Right hindlimb (tissue), 1 donor: Measurements from ENCODE around the gene SREK1.

Experiments
- DNase-seq: peaks from one replicate; pipeline ENCODE4 v3.0.0-alpha.2; 2018

The SREK1 gene

DNA sequence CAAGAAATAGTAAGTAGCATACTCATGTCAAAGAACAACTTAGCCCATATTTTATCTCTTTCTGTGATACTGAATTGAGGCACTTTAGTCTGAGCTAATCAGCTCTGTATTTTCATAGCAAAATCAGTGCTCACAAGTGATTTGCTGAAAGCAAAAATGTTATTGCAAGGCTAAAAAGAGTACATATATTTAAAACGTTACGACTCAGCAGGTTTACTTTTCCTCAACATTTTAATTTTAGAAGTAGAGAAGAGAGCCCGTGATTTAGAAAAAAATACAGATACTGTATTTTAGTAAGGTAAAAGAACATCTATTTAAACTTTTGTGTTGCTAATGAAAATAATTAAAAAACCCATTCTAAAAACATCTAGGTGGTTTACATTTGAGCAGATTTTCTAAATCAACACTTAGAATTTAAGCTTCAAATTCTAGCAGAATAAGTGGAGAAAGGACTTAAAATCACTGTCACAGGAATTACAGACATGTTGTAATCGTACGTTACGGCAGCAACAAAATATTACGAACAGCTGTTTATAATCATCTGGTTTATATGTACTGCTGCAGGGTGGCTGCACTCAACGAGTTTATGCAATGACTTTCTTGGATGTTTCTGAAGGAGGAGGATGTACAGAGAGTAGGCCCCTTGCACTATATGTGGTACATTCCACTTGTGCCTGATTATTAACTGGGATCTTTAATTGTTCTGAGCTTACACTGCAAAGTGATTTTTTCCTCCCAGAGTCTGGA lies 20.1 kb downstream of the SREK1 start:
- DNase-seq = no peak

DNA sequence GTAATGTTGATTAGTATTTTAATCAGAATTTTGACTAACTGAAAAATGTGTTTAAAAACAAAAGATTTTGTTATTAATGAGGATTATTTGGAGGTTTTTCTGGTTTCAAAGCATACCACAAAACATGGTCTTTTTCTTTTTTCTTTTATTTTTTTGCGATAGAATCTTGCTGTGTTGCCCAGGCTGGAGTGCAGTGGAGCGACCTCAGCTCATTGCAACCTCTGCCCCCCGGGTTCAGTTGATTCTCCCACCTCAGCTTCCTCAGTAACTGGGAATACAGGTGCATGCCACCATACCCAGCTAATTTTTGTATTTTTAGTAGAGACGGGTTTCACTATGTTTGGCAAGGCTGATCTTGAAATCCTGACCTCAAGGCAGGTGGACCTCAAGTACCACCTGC lies 24.1 kb downstream of the SREK1 start:
- DNase-seq = no peak

DNA sequence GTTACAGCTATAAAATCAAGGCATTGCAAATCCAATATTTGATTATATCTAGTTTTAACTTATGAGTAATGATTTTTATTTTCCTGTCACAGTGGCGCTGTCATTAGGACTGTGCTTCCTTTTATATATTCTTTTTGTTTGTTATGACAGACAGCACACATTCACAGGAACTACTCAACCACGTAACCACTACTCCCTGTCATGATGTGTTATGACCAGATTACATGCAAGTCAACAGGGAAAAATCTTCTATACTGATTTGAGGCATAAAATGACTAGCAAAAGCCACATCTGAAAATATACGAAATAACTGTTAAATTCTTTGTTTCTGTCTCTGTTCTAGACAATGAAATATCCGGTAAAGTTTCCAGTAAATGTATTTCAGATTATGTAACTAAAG lies 25.4 kb downstream of the SREK1 start:
- DNase-seq = no peak

DNA sequence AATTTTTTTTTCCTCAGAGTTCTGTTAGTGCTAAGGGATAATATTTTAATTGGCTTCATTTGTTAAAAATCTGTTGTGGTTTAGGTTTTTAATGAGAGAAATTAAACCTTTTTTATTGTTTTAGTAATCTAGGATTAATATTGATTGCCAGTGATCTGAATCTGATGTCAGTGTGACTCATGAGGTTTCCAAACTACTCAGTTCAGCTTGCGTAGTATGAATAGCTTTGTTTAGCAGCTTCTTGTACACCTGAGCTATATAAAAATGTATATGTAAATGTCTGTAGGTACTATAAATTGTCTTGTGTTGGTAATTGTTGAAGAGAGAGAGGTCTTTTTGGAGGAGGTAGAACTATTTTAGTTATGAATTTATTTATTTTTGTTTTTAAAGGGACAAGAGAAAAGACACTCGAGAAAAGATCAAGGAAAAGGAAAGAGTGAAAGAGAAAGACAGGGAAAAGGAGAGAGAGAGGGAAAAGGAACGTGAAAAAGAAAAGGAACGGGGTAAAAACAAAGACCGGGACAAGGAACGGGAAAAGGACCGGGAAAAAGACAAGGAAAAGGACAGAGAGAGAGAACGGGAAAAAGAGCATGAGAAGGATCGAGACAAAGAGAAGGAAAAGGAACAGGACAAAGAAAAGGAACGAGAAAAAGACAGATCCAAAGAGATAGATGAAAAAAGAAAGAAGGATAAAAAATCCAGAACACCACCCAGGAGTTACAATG lies 26.3 kb downstream of the SREK1 start:
- DNase-seq = no peak

DNA sequence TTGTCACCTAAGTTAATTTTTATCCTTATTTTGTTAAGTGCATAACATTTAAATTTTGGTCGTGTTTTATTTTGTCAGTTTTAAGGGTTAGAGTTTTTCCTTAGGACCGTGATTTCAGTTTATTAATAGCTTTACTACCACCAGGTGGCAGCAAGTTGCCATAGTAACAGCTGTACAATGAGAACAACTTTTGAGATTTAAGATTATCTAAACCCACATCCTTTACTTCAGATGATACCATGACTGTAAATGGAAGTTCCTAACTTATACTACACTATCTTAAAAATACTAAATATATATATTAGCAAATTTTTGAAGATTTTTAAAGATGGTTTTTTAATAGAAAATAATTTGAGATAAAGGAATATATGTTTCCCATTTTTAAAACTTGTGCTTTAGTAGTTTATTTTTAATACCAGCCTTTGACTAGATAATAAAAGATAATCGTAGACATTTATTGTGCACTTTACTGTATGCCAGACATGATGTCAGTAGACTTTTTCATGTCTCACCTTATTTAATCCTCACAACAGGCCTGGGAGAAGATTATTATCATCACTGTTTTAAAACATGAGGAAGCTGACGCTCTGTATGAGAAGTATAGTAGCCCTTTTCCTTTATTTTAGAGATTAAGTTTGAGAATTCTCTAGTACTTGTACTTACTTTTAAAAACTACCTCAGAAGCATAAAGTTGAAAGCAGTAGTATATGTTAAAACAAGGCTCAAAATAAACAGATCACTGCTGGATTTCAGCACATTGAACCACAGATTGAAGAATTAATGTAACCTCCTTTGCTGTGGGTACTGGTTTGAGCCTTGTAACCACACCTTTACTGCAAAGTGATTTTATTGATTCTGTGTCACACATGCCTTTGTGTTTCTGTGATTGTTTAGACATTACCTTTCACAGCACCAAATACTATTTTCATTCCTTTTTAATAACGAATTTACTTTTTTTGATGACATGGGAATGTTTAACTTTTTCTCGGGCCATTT lies 27.5 kb downstream of the SREK1 start:
- peak; percentile 26 for DNase-seq

DNA sequence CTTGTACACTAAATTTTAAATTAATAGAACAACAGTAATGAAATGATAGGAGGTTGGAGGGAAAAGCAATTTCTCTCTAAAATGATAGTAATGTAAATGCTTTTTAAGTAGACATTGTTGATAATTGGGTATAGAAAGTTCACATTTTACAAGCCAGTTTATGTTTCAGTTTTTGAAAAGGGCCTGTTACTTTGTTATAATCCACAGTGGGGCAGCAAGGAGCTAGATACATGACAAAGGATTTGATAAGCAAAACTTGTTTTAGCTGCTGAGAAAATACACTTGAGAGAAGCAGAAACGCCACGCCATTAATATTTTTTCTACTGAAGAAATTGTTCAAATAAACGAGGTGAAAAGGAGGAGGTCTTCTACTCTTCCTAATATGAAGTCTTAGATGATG lies 30.2 kb downstream of the SREK1 start:
- no peak for DNase-seq

DNA sequence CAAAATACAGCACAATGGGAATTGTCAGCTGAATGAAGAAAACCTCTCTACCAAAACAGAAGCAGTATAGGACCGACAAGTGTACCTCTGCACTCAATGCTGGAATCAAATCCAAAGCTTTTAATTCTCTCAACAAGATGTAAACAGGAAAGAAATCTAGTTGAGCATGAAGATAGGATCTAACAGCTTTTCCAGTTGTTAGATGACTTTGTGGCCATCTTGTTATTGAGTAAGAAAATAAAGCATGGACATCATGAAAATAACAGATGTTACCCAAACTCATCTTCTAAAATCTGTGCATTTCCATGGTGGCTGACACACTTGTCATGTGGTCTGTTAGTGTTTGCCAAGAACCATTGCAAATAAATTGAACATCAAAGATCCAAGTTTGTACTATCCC lies 34.7 kb downstream of the SREK1 start:
- no peak for DNase-seq

DNA sequence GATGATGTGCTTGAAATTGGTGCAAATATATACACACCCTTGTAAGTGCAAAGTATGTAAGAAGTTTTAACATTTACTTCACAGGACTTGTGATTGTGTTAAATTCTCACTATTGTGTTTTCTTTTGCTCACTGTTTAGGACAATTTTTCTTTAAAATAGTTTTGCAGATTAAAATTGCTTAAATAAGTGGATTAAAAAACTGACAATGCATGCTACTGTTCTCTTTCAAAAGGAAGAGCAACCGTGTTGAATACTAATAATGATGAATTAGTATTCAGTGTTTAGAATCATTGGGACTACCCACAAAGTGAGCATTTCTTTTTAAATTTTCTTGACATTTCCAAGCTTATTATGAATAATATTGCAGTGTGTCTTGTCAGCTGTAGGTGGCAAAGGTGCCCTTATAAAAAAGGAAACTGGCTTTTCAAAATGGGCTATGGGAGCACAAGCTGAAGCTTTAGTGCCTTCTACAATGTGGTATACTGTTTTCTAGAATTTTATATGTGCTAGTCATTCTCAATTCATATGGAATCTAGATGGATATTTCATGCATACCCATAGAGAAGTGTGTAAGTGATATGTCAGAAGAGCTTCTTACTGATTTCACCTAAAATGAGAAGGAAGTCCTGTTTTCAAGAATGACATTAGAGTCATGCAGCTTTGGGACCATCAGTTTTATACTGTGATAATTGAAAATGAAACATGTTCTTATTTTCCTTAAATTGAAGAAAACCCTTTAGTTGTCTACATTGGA lies 35.4 kb downstream of the SREK1 start:
- DNase-seq = no peak

DNA sequence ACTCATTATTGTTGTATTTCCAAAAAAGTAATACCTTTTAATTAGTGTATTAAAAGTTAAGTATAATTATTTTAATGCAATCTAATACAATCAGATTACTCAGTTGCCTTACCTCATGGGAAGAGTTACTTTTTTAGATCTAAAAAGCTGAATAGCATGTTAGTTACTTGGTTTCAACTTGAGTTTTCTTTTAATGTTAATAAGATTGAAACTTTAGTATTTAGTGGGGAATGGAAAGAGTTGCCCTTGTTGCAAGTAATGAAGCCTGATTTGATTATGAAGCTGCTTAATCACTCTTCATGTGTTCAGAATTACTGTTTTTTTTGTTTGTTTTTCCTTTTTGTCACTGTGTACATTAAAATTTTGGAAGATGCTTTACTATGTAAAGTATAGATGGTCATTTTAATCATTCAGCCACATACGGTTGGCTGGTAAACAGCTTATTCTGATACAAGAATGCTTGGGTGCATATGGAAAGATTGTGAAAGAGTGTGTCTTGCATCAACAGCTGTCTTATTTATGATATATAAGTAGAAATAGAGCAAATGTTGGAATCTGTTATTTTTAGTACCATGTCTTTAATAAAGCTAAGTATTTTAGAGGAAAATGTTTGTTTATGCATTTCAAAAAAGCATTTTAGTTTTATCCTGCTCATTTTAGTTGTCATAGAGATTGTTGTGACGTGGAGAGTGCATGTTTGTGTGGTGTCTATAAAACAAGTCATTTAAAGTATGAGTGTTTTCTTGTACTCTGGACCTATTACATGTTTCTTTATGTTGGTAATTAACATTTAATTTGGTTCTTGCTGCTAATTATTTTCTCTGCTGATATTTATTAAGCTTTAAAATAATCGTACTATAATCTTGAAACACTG lies 36.4 kb downstream of the SREK1 start:
- DNase-seq = no peak

DNA sequence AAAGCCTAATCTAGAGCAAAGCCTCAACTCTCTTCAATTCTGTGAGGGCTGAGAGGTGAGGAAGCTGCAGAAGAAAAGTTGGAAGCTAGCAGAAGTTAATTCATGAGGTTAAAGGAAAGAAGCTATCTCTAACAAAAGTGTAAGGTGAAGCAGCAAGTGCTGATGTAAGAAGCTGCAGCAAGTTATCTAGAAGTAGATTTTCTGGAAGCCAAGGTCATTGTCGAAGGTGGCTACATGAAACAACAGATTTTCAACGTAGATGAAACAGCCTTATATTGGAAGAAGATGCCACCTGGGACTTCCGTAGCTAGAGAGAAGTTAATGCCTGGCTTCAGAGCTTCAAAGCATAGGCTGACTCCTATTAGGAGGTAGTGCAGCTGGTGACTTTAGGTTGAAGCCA lies 42.0 kb downstream of the SREK1 start:
- DNase-seq = no peak

DNA sequence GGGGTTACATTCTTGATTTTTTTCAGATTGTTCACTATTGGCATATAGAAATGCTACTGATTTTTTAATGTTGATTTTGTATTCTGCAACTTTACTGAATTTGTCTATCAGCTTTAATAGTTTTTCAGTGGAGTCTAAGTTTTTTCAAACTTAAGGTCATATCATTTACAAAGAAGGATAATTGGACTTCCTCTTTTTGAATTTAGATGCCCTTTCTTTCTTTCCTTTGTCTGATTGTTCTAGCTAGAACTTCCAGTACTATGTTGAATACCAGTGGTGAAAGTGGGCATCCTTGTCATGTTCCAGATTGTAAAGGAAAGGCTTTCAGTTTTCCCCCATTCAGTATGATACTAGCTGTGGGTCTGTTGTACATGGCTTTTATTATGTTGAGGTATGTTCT lies 49.3 kb downstream of the SREK1 start:
- DNase-seq = no peak

DNA sequence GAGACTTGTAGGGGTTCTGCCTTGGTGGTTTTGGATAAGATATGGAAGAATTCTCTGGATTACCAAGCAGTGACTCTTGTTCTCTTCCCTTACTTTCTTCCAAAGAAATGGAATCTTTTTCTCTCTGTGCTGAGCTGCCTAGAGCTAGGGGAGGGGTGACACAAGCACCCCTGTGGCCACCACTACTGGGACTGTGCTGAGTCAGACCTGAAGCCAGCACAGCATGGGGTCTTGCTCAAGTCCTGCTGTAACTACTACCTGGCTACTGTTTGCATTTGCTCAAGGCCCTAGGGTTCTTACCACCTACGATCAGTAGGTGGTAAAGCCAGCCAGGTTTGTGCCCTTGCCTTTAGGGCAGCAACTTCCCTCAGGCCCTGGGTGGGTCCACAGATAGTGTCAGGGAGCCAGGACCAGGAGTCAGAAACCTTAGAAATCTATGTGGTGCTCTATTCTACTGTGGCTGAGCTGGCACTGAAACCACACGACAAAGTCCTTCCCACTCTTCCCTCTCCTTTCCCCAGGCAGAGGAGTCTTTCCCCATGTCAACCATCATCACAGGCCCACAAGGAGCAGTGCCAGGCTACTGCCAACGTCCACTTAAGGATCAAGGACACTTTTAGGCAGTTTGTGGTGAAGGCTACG lies 53.8 kb downstream of the SREK1 start:
- no peak for DNase-seq

DNA sequence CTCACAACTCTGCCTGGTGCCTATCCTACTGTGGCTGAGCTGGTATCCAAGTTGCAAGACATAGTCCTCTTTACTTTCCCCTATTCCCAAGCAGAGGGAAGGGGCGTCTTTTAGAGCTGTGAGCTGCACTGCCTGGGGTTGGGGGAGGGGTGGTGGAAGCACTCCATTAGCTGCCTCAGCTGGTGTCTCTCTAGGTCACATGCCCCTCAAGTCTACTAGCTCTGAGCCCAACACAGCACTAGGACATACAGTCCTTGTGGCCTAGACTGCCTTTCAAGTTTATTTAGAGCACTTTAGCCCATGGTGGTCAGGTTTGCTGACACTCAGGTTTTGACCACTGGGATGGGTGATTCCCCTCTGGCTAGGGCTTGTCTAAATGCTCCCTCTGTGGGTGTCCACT lies 54.7 kb downstream of the SREK1 start:
- no peak for DNase-seq

DNA sequence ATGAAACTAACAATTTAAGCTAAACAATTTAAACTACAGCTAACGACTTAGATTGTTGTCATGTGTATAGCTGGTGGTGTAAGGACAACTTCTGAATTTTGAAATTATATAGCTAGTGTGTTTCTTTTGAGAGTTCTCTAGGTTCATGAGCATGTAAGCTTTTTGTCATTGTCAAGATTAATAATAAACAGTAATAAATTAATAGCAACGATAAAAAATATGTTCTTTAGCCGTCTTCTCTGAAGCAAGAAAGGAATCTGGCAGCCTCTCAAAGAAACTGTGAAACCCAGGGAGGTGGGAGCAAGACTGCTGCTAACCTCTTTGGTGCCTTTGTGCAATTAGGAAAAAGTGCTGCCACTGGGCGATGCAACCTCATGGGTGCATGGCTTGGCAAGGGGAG lies 59.4 kb downstream of the SREK1 start:
- DNase-seq = no peak

DNA sequence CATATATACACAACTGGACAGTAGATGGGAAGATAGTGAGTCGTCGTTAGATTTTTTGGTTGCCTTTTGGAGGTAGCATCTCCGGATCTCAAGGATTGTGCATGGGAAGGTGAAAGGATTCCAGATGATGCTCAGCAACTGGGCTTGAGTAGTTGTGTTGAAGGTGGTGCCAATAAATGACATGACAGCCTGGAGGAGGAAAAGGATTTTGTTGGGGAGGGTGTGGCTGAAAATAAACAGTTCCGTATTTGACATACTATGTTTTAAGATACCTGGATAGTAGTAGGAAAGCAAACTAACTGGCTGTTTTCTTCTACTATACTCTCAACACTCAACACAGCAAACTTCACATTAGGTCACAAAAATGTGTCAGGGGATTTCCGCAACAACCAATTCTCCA lies 62.4 kb downstream of the SREK1 start:
- DNase-seq = no peak

DNA sequence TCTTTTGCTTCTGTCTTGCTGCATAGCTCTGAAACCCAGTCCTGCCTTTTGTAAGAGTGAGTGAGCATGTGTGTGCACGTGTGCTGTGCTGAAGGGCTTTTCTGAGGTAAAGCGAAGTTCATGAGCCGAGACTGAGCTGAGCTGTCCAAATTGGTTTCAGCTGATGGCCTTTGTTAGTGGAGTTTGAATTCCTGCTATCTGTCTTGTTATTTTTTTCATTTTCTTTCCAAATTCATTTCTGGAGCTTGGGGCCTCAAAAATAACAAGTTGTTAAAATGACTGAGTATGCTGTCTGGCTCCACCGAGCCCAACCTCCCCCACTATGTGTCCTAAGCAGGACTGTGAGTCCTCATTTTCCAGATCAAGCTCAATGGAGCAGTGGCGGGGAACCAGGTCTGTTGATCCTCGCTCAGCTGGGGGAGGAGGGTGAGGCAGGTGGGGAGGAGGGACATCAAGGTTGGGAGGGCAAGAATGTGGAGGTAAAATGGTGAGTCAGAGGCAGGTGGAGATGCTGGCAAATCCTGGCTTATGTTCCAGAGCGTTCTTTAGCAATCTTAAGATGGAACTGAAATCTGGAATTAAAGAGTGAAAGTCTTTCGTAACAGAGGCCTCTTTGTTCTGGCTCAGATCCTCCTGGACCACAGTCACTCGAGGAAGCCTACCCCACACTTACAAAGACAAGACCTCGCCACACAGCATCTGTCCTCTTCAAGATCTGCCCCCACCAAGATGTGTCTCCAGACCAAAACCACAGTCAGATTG lies 63.9 kb downstream of the SREK1 start:
- DNase-seq = no peak

DNA sequence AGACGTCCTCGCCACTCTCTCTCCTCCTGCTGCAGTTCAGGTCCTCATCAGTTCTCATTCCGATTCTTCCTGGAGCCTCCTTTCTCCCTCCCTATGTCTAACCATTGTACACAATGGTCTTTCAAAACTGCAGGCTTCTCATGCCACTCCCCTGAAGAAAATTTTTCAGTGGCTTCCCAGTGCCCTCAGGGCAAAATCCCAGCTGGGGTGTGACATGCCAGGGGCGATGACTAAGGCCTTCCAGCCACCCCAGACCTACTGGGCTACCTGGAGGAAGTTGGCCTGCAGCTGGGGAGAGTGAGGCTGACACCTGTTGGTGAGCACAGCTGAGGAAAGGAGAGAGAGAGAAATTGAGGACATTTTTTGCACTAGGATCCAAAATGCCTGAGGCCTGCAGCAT lies 65.2 kb downstream of the SREK1 start:
- no peak for DNase-seq

DNA sequence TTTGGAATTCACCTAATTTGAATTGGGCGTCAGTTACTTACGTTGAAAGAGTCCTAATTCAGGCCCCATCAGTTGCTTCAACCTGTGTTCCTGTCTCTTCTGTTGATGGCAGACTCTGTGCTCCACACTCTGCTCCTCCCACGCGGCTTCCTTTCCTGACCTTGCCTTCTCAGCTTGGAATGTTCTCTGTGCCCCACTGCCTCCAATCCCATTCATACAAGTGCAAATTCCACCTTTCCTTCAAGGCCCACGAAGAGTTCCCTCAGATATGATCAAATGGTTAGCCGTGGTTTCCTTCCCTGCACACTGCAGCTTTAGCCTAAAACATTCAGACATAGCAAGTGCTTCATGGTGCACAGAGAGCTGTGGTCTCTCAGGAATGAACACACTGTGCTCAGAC lies 65.7 kb downstream of the SREK1 start:
- DNase-seq = no peak

DNA sequence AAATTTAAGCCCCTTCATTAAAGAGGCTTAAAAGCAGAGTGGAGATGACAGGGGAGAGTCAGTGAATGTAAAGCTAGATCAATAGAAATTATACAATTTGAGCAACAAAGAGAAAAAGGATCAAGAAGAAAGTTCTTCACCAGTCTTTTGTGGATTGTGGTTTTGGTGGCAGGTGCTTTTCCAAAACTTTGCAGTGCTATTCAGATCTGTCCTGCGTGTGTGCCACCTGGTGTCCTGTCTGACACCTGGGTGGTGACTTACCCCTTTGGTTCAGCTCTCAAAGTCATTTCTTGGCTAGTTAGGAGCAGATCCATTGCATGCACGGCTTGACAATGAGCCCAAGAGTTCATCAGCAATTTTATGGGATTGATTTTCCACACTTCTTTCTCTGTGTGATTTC lies 69.4 kb downstream of the SREK1 start:
- no peak for DNase-seq

DNA sequence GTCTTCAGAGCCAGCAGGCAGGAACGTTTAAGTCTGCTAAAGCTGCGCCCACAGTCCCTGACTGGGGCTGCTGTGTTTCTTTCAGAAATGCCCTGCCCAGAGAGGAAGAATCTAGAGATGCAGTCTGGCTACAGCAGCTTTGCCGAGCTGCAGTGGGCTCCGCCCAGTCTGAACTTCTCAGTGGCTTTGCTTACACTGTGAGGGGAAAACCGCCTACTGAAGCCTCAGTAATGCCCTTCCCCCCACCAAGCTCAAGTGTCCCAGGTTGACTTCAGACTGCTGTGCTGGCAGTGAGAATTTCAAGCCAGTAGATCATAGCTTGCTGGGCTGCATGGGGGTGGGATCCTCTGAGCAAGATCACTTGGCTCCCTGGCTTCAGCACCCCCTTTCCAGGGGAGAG lies 78.4 kb downstream of the SREK1 start:
- no peak for DNase-seq
